ENCODE data around the gene TMEM44. TPM values are rescaled to one million over a fixed set of nuclear protein-coding genes. Genes with fewer than 3 reads are reported as not detected.

Gene TMEM44
- total and polyA plus RNA-seq, 9 of the 15 experiments (the other 6 are each of a cell fraction or from before 2014, with no cell fraction given) = 0.53 to 18.1 (median 11.3) TPM

DNA sequence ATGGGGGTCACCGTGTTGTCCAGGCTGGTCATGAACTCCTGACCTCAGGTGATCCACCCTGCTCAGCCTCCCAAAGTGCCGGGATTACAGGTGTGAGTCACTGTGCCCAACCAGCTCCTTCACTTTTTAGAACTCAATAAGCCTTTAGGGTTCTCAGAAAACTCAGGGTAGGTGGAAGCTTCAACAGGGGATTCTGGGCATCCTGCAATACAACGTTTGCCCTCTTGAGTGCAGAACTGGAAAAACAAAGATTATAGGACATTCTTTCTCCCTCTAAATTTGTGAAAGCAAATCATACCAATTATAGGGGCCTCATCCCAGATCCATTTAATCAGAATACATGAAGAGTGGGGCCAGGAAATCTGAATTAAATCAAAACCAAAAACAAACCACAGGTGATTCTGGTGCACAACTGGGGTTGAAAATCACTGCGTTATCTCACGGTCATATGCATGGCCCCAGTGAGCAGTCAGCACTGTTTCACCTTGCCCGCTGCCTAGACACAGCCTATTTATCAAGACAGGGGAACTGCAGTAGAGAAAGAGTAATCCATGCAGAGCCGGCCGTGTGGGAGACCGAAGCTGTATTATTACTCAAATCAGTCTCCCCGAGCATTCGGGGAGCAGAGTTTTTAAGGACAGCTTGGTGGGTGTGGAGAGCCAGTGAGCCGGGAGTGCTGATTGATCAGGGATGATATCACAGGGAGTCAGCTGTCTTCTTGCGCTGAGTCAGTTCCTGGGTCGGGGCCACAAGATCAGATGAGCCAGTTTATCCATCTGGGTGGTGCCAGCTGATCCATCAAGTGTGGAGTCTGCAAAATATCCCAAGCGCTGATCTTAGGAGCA lies 58.4 kb downstream of the TMEM44 start (continued):
- TF ChIP-seq MEIS2 (IDR thresholded peaks at IDR 0.05; ENCODE audit: partially characterized antibody) = peak; percentile 92
- TF ChIP-seq CC2D1A (IDR thresholded peaks at IDR 0.05) = no peak
- TF ChIP-seq ATF1 (CRISPR knock-in tag; IDR thresholded peaks at IDR 0.05) = no peak
- peak; percentile 40; the same call in 1 of the 2 replicates for TF ChIP-seq ATF1 (tag; IDR thresholded peaks at IDR 0.05)
- no peak for TF ChIP-seq NFYB (IDR thresholded peaks at IDR 0.05; ENCODE audit: extremely low read depth, insufficient read length)
- TF ChIP-seq YY1 (IDR thresholded peaks at IDR 0.05; ENCODE audit: borderline replicate concordance in 1 of 3, control insufficient read depth in 1 of 3, extremely low read depth in 1 of 3, insufficient read depth in 3 of 3, insufficient read length in 1 of 3, insufficient replicate concordance in 2 of 3, low read depth in 1 of 3, low read length in 2 of 3) = no peak
- no peak for TF ChIP-seq GABPB1 (CRISPR knock-in tag; IDR thresholded peaks at IDR 0.05)
- TF ChIP-seq FOXP1 (CRISPR knock-in tag; IDR thresholded peaks at IDR 0.05) = no peak
- peak; percentile 80 for TF ChIP-seq CBFA2T3 (IDR thresholded peaks at IDR 0.05)
- TF ChIP-seq RHOXF2B (CRISPR knock-in tag; conservative IDR thresholded peaks at IDR 0.05) = no peak
- no peak for TF ChIP-seq SREBF1 (IDR thresholded peaks at IDR 0.05; ENCODE audit: borderline replicate concordance, low read depth, low read length)
- peak; percentile 48; the same call in 1 of the 2 replicates for TF ChIP-seq KLF16 (IDR thresholded peaks at IDR 0.05)
- no peak for TF ChIP-seq ZNF785 (CRISPR knock-in tag; IDR thresholded peaks at IDR 0.05)
- no peak for TF ChIP-seq ZNF347 (CRISPR knock-in tag; IDR thresholded peaks at IDR 0.05; ENCODE audit: low read depth)
- TF ChIP-seq PHTF2 (CRISPR knock-in tag; IDR thresholded peaks at IDR 0.05) = no peak
- no peak for TF ChIP-seq ZNF384 (IDR thresholded peaks at IDR 0.05; ENCODE audit: low read depth, low read length)
- TF ChIP-seq BMI1 (IDR thresholded peaks at IDR 0.05; ENCODE audit: low read length) = no peak
- TF ChIP-seq SREBF2 (CRISPR knock-in tag; IDR thresholded peaks at IDR 0.05) = no peak
- TF ChIP-seq CREB5 (CRISPR knock-in tag; IDR thresholded peaks at IDR 0.05) = no peak
- TF ChIP-seq, protein P1, sequence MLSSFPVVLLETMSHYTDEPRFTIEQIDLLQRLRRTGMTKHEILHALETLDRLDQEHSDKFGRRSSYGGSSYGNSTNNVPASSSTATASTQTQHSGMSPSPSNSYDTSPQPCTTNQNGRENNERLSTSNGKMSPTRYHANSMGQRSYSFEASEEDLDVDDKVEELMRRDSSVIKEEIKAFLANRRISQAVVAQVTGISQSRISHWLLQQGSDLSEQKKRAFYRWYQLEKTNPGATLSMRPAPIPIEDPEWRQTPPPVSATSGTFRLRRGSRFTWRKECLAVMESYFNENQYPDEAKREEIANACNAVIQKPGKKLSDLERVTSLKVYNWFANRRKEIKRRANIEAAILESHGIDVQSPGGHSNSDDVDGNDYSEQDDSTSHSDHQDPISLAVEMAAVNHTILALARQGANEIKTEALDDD (IDR thresholded peaks at IDR 0.05) = 0 out of 2 replicates have a peak, but pooled peaks have one; percentile 26
